Sciatic nerve (tissue), 2 donors: ENCODE measurements around the gene ILDR1. TPM values are rescaled to one million over a fixed set of nuclear protein-coding genes. Genes with fewer than 3 reads are reported as not detected.
A peak's percentile ranks its signal among the peaks of the same experiment; 100 is the strongest.
"Not testable (repeated sequence)": the region's sequence is repeated elsewhere in the genome, so short reads cannot be mapped to it uniquely, and the experiment has no call there.

ENCODE experiments used
- ATAC-seq: fragments of 200-7000 bp; cut with Tn5 transposase; one replicate; pipeline ENCODE4 v1.9.1; 2020; ENCODE audit warnings: mild to moderate bottlenecking, moderate library complexity
- DNase-seq: peaks from one replicate; pipeline ENCODE4 v3.0.0-alpha.2; 2020; ENCODE audit warnings: low spot score
- intact Hi-C: fragments of 100-400 bp; cut with DNase I; formaldehyde crosslinking; loops from one replicate; pipeline ENCODE4 v1.14.2; 2022
- total RNA-seq: library from RNA; stranded (reverse); fragmentation: NEBNext Ultra II Directional; extraction: Animal tissue kit (Norgen Biotek cat#: 25700); gene quantifications from one replicate; pipeline ENCODE4 v1.2.1, GENCODE V29; 2021
- donor health status: DM: no; HTN: no; CAD: no.
- donor health status: DM: no; HTN: no; CAD: no.

Gene ILDR1
- total RNA-seq, 1 donor from 2014 or later: not detected

- DNase-seq: no peak
- intact Hi-C loops: no loop called here
- ATAC-seq: no peak
Observed at GRCh38 chr3:121962443-121962842, 59.6 kb downstream of the ILDR1 start.

GRCh38 chr3:121961283-121961682 is 60.8 kb downstream of the ILDR1 start:
- ATAC-seq (no peak), DNase-seq (no peak)
- intact Hi-C loops: no loop called here

DNA sequence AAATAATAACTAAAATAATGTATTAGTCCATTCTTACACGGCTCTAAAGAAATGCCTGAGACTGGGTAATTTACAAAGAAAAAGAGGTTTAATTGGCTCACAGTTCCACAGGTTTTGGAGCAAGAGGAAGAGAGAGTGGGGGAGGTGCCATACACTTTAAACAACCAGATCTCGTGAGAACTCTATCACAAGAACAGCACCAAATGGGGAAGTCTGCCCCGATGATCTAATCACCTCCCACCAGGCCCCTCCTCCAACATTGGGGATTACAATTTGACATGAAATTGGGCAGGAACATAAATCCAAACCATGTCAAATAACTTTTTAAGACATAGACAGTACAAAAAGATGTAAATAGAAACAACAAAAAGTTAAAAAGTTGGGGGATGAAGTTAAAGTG is 63.2 kb downstream of the ILDR1 start:
- ATAC-seq (no peak), DNase-seq (no peak)
- intact Hi-C loops: no loop called here

- intact Hi-C loops: no loop called here
- DNase-seq (no peak), ATAC-seq (peak; percentile 83)
Observed at GRCh38 chr3:121957674-121958415, 64.2 kb downstream of the ILDR1 start.

DNA sequence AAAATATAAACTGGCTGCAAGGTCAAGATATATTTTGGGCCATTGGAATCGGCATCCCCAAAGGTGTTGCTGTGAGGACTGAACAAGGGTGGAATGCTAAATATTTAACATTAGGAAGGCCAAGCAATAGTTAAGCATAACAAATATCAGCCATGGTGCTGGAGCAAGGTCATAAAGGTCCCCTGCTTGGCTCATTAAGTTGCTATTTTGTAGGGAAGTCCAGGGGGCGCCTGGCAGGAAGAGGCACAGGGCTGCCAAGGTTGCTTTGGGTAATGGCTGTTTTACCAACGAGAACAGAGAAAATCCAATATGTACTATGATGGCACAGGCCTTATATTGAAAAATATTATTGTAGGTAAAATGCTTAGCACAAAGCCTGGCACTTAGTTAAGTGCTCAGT is 65.7 kb downstream of the ILDR1 start:
- no peak for DNase-seq
- intact Hi-C loops: no loop called here
- ATAC-seq: no peak

- no peak for ATAC-seq
- DNase-seq: no peak
- intact Hi-C loops: loop anchor here (5.0 kb wide), 1 partner anchor 1289 kb away; no protein-coding TSS in a partner anchor
Observed at GRCh38 chr3:121951291-121951919, 70.6 kb downstream of the ILDR1 start.

GRCh38 chr3:121948641-121949040 is 73.4 kb downstream of the ILDR1 start:
- intact Hi-C loops: no loop called here
- no peak for DNase-seq
- no peak for ATAC-seq

GRCh38 chr3:121943431-121943830 is 78.6 kb downstream of the ILDR1 start:
- intact Hi-C loops: no loop called here

GRCh38 chr3:121942116-121942786 is 79.8 kb downstream of the ILDR1 start:
- ATAC-seq (no peak), DNase-seq (no peak)
- intact Hi-C loops: no loop called here

More at GRCh38 chr3:121943431-121943830, 78.6 kb downstream of the ILDR1 start:
- DNase-seq (no peak), ATAC-seq (no peak)

DNA sequence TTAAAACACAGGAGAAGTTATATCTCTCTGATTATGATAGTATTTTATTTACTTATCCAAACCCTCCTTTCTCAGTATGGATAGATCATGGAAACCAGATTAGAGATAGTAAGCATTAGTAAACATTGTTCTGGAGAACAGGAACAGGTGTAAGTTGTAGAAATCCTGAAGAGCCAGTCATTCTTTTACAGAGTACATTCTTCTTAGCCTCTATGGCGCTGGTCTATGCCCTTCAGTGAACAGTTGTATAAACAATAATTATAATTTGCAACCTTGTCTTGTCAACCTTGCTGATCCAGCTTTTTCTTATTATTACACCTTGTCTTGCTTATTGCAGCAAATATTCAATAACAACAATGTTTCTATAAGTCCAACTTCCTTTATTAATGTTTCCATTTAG is 80.5 kb downstream of the ILDR1 start:
- no peak for DNase-seq
- intact Hi-C loops: no loop called here
- no peak for ATAC-seq

DNA sequence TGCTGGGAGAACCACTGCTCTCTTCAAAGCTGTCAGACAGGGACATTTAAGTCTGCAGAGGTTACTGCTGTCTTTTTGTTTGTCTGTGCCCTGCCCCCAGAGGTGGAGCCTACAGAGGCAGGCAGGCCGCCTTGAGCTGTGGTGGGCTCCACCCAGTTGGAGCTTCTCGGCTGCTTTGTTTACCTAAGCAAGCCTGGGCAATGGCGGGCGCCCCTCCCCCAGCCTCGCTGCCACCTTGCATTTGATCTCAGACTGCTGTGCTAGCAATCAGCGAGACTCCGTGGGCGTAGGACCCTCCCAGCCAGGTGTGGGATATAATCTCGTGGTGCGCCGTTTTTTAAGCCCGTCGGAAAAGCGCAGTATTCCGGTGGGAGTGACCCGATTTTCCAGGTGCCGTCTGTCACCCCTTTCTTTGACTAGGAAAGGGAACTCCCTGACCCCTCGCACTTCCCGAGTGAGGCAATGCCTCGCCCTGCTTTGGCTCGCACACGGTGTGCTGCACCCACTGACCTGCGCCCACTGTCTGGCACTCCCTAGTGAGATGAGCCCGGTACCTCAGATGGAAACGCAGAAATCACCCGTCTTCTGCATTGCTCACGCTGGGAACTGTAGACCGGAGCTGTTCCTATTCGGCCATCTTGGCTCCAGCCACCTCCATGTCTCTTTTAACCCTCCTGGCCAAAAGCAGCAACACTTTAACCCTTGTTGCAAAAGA is 83.7 kb downstream of the ILDR1 start:
- DNase-seq, intact Hi-C loops, ATAC-seq: not testable (repeated sequence)

Other genes starting within 250 kb of the ILDR1 start
- 22.7 TPM for gene IQCB1, start 187.2 kb downstream of the ILDR1 start, total RNA-seq
- 7.1 TPM for gene EAF2, start 187.0 kb downstream of the ILDR1 start, total RNA-seq
- gene SLC15A2, start 127.8 kb downstream of the ILDR1 start, total RNA-seq: 2.6 TPM
- 15.4 TPM for gene CD86, start 33.1 kb upstream of the ILDR1 start, total RNA-seq
- gene CASR, start 161.4 kb upstream of the ILDR1 start, total RNA-seq: not detected